Neuronal stem cell (in vitro differentiated cells): ENCODE results near the gene SSBP3.

Source experiments
- DNase-seq: peaks from one replicate; pipeline ENCODE4 v3.0.0-alpha.2; 2013; ENCODE audit warnings: low spot score
- H2AFZ ChIP-seq: one replicate; pipeline ENCODE4 v1.6.1; 2013; ENCODE audit warnings: mild to moderate bottlenecking, low read length, inconsistent platforms
- H2AK5ac ChIP-seq: 2 replicates; pipeline ENCODE4 v1.6.1; 2013; ENCODE audit warnings: low read depth, mild to moderate bottlenecking, inconsistent platforms, low read length, moderate library complexity, mixed read lengths
- H2BK120ac ChIP-seq: 2 replicates; pipeline ENCODE4 v1.6.1; 2013; ENCODE audit warnings: low read depth, mild to moderate bottlenecking, inconsistent platforms, low read length, moderate library complexity, mixed read lengths
- H2BK12ac ChIP-seq: one replicate; pipeline ENCODE4 v1.6.1; 2013; ENCODE audit warnings: low read length, inconsistent platforms
- H2BK15ac ChIP-seq: 2 replicates; pipeline ENCODE4 v1.6.1; 2013; ENCODE audit warnings: mild to moderate bottlenecking, low read length, inconsistent platforms, mixed read lengths
- H2BK5ac ChIP-seq: one replicate; pipeline ENCODE4 v1.6.1; 2013; ENCODE audit warnings: inconsistent platforms, mild to moderate bottlenecking, low read length, moderate library complexity
- H3K14ac ChIP-seq: one replicate; pipeline ENCODE4 v1.6.1; 2013; ENCODE audit warnings: low read length, inconsistent platforms
- H3K18ac ChIP-seq: 2 replicates; pipeline ENCODE4 v1.6.1; 2013; ENCODE audit warnings: low read length, inconsistent platforms
- H3K23ac ChIP-seq: 2 replicates; pipeline ENCODE4 v1.6.1; 2013; ENCODE audit warnings: low read depth, mild to moderate bottlenecking, mixed read lengths, low read length, inconsistent platforms; ENCODE audit not compliant: poor library complexity
- H3K27ac ChIP-seq: replicated peaks from 3 replicates; pipeline ENCODE4 v1.5.1; 2013; ENCODE audit warnings: low read length, inconsistent platforms
- H3K27me3 ChIP-seq, 3 experiments: 2 replicates each; pipeline ENCODE4 v1.6.1; 2013; ENCODE audit warnings: low read length in 3 of 3, mild to moderate bottlenecking in 2 of 3, inconsistent platforms in 1 of 3, low read depth in 1 of 3, mixed read lengths in 1 of 3, moderate library complexity in 1 of 3; ENCODE audit not compliant: control insufficient read depth in 3 of 3, insufficient read depth in 3 of 3
- H3K36me3 ChIP-seq, 2 donors: replicated peaks in 1 of 2; 2 replicates each; pipeline ENCODE4 v1.6.1; 2013; ENCODE audit warnings: low read length in 2 of 2; ENCODE audit not compliant: control insufficient read depth in 2 of 2, insufficient read depth in 2 of 2
- H3K4ac ChIP-seq: 2 replicates; pipeline ENCODE4 v1.6.1; 2013; ENCODE audit warnings: inconsistent platforms, mild to moderate bottlenecking, low read length, moderate library complexity
- H3K4me1 ChIP-seq, 2 donors: 1 replicate in 1 of 2; 2 replicates in 1 of 2; pipeline ENCODE4 v1.6.1; 2013; ENCODE audit warnings: low read length in 2 of 2, low read depth in 1 of 2; ENCODE audit not compliant: control insufficient read depth in 2 of 2, insufficient read depth in 1 of 2
- H3K4me2 ChIP-seq: one replicate; pipeline ENCODE4 v1.6.1; 2013; ENCODE audit warnings: mild to moderate bottlenecking, low read length, inconsistent platforms; ENCODE audit not compliant: insufficient read depth, poor library complexity, severe bottlenecking
- H3K4me3 ChIP-seq, 2 donors: 2 replicates each; pipeline ENCODE4 v1.5.1; 2013; ENCODE audit warnings: low read length in 2 of 2, mild to moderate bottlenecking in 2 of 2, inconsistent platforms in 1 of 2, moderate library complexity in 1 of 2
- H3K79me1 ChIP-seq: one replicate; pipeline ENCODE4 v1.6.1; 2013; ENCODE audit warnings: low read depth, mild to moderate bottlenecking, inconsistent platforms, low read length, moderate library complexity
- H3K9ac ChIP-seq: one replicate; pipeline ENCODE4 v1.6.1; 2013; ENCODE audit warnings: mild to moderate bottlenecking, low read depth, low read length, inconsistent platforms; ENCODE audit not compliant: poor library complexity
- H3K9me3 ChIP-seq, 2 donors: replicated peaks in 1 of 2; 2 replicates each; pipeline versions ENCODE3 to v1.6.1; 2013; ENCODE audit warnings: low read length in 2 of 2, mild to moderate bottlenecking in 2 of 2, inconsistent platforms in 1 of 2, low read depth in 1 of 2, mixed read lengths in 1 of 2, moderate library complexity in 1 of 2; ENCODE audit not compliant: control insufficient read depth in 2 of 2, insufficient read depth in 1 of 2
- H4K8ac ChIP-seq: one replicate; pipeline ENCODE4 v1.6.1; 2013; ENCODE audit warnings: low read depth, mild to moderate bottlenecking, inconsistent platforms, low read length, moderate library complexity
- H4K91ac ChIP-seq: one replicate; pipeline ENCODE4 v1.6.1; 2013; ENCODE audit warnings: low read length, low read depth, mild to moderate bottlenecking, inconsistent platforms; ENCODE audit not compliant: poor library complexity
- WGBS, 2 donors: extraction: QIAGEN DNeasy Blood & Tissue Kit; methylation state at CpG; one replicate each; pipeline ENCODE4 v1.1.7; 2013; ENCODE audit warnings: missing lambda C conversion rate in 2 of 2, mixed read lengths in 1 of 2; ENCODE audit not compliant: insufficient read length in 2 of 2, insufficient replicate concordance in 1 of 2; ENCODE audit errors: extremely low coverage in 2 of 2; 5-methylcytosine and 5-hydroxymethylcytosine counted together

Gene SSBP3

GRCh38 chr1:54417123-54417522 lies 10.9 kb upstream of the SSBP3 start:
- Histone ChIP-seq H3K9ac (no peak overlapping the region), H2AK5ac (no peak overlapping the region), H3K27ac (no peak overlapping the region), H2BK15ac (no peak overlapping the region), H2AFZ (peak overlapping the region; percentile 66), H4K91ac (no peak overlapping the region), H2BK120ac (no peak overlapping the region), H4K8ac (no peak overlapping the region), H2BK12ac (no peak overlapping the region), H3K79me1 (no peaks in the 10 kb centered on the region), H3K9me3 (no peaks in the 10 kb centered on the region), H3K4me3 (no peak overlapping the region), H3K23ac (no peak overlapping the region), H3K36me3 (no peaks in the 10 kb centered on the region), H3K14ac (no peak overlapping the region), H2BK5ac (no peak overlapping the region), H3K18ac (no peak overlapping the region), H3K27me3 (peaks cover 0 to 3% (median 0%) of the 10 kb centered on the region in 3 experiments), H3K4me2 (no peak overlapping the region), H3K4ac (no peak overlapping the region), H3K4me1 (peaks cover 0 to 8% of the 10 kb centered on the region in 2 donors)
- WGBS, 2 donors: no CpG with 5 or more reads among the region's 5 CpGs
- no peak for DNase-seq

- Histone ChIP-seq H3K79me1 (no peaks in the 10 kb centered on the region), H3K36me3 (no peaks in the 10 kb centered on the region), H4K8ac (no peak overlapping the region), H2AFZ (no peak overlapping the region), H3K4me2 (no peak overlapping the region), H3K4me1 (peaks cover 0 to 8% of the 10 kb centered on the region in 2 donors), H2AK5ac (no peak overlapping the region), H2BK120ac (no peak overlapping the region), H4K91ac (no peak overlapping the region), H2BK5ac (no peak overlapping the region), H3K27me3 (peaks cover 0 to 3% (median 0%) of the 10 kb centered on the region in 3 experiments), H3K23ac (no peak overlapping the region), H3K9me3 (no peaks in the 10 kb centered on the region), H2BK12ac (no peak overlapping the region), H2BK15ac (no peak overlapping the region), H3K9ac (no peak overlapping the region), H3K4ac (no peak overlapping the region), H3K27ac (no peak overlapping the region), H3K18ac (no peak overlapping the region), H3K14ac (no peak overlapping the region), H3K4me3 (no peak overlapping the region)
- WGBS, 2 donors: no CpG with 5 or more reads among the region's 8 CpGs
- no peak for DNase-seq
These were observed 10.2 kb upstream of the SSBP3 start for GRCh38 chr1:54416435-54416834.

- no peak overlapping the region for H3K4me2 ChIP-seq
- H3K14ac ChIP-seq: no peak overlapping the region
- no peaks in the 10 kb centered on the region for H3K27me3 ChIP-seq
- H3K36me3 ChIP-seq: no peaks in the 10 kb centered on the region
- no peak for DNase-seq
- WGBS, 2 donors: no CpG with 5 or more reads among the region's 9 CpGs
- no peak overlapping the region for H2BK5ac ChIP-seq
- H2AK5ac ChIP-seq: peak overlapping the region; percentile 32
- no peak overlapping the region for H3K27ac ChIP-seq
- no peak overlapping the region for H2AFZ ChIP-seq
- H3K79me1 ChIP-seq: no peaks in the 10 kb centered on the region
- no peak overlapping the region for H4K91ac ChIP-seq
- peaks cover 0 to 8% of the 10 kb centered on the region in 2 donors for H3K4me1 ChIP-seq
- no peak overlapping the region for H2BK12ac ChIP-seq
- H2BK15ac ChIP-seq: no peak overlapping the region
- H3K9ac ChIP-seq: no peak overlapping the region
- H3K18ac ChIP-seq: no peak overlapping the region
- no peaks in the 10 kb centered on the region for H3K9me3 ChIP-seq
- no peak overlapping the region for H2BK120ac ChIP-seq
- H3K4ac ChIP-seq: no peak overlapping the region
- no peak overlapping the region for H4K8ac ChIP-seq
- no peak overlapping the region for H3K23ac ChIP-seq
- H3K4me3 ChIP-seq: no peak overlapping the region
These were observed 9.8 kb upstream of the SSBP3 start for GRCh38 chr1:54415991-54416390.

GRCh38 chr1:54415533-54415932 lies 9.3 kb upstream of the SSBP3 start:
- no peaks in the 10 kb centered on the region for H3K36me3 ChIP-seq

More at GRCh38 chr1:54415533-54415932, 9.3 kb upstream of the SSBP3 start:
- Histone ChIP-seq H2BK15ac (peak overlapping the region; percentile 11), H3K27ac (no peak overlapping the region), H3K14ac (no peak overlapping the region), H4K8ac (no peak overlapping the region), H3K23ac (no peak overlapping the region), H2BK120ac (no peak overlapping the region), H3K4ac (no peak overlapping the region), H3K27me3 (no peaks in the 10 kb centered on the region), H3K4me2 (no peak overlapping the region), H3K4me3 (peak overlapping the region in 1 of 2 donors; percentile 27), H2AK5ac (peak overlapping the region; percentile 32), H4K91ac (no peak overlapping the region), H3K4me1 (peaks cover 0 to 9% of the 10 kb centered on the region in 2 donors), H2BK5ac (no peak overlapping the region), H3K18ac (no peak overlapping the region), H2BK12ac (no peak overlapping the region), H3K79me1 (no peaks in the 10 kb centered on the region), H2AFZ (no peak overlapping the region), H3K9ac (no peak overlapping the region), H3K9me3 (no peaks in the 10 kb centered on the region)
- no CpG with 5 or more reads among the region's 3 CpGs for WGBS, 2 donors
- no peak for DNase-seq
